OCI-LY3 (cell line): ENCODE measurements around the gene COPS4.

Source experiments
- EZH2phosphoT487 ChIP-seq: fragments of 200-600 bp; shearing (Covaris generic); IDR thresholded peaks from 2 replicates; pipeline ENCODE4 v1.6.1; 2018; ENCODE audit warnings: antibody characterized with exemption, mixed run types, low read depth
- TF ChIP-seq, protein P1 (sequence below): fragments of 200-600, 300-600 bp; sonication (generic); IDR thresholded peaks from 2 replicates; pipeline ENCODE4 v1.5.1; 2014; ENCODE audit warnings: antibody characterized with exemption, low read length, low read depth

DNA sequence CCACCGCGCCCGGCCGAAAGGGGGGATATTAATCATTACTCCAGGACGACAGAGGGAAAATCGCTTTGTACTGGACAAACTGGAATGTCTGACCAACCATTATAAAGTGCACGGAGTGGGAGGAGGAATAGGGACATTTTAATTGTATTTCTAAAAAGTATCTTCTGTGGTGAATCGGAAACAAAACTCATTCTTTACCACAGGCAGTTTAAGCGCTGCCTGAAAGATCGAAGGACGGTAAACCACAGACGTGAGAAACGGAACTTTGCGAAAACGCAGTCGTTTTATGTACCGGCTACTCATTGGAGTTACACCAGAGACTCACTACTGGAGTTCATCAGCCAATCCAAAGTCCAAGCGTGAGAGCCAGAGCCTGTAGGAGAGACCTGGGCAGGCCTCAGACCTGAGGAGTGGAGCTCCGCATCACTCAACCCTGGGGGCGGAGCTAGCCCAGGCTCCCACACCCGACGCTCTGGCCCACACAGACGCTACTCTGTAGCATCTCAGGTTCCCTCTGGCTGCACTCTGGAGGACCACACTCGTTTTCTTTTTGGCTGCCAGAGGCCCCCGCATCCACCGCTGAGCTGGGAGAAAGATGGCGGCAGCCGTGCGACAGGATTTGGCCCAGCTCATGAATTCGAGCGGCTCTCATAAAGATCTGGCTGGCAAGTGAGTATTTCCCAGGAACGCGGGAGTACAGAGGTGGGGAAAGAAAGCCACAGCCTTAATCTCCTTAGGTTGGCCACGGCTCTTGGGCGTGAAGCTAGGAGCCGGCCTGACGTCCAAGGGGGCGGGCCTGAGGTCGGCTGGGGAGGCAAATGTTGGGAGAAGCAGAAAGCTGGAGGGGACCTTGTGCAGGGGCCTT, at the start of gene COPS4:
- TF ChIP-seq, protein P1, sequence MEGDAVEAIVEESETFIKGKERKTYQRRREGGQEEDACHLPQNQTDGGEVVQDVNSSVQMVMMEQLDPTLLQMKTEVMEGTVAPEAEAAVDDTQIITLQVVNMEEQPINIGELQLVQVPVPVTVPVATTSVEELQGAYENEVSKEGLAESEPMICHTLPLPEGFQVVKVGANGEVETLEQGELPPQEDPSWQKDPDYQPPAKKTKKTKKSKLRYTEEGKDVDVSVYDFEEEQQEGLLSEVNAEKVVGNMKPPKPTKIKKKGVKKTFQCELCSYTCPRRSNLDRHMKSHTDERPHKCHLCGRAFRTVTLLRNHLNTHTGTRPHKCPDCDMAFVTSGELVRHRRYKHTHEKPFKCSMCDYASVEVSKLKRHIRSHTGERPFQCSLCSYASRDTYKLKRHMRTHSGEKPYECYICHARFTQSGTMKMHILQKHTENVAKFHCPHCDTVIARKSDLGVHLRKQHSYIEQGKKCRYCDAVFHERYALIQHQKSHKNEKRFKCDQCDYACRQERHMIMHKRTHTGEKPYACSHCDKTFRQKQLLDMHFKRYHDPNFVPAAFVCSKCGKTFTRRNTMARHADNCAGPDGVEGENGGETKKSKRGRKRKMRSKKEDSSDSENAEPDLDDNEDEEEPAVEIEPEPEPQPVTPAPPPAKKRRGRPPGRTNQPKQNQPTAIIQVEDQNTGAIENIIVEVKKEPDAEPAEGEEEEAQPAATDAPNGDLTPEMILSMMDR = no peak; the same call in 1 of the 2 replicates
- TF ChIP-seq EZH2phosphoT487 = no peak
